Raji (cell line): ENCODE measurements around the gene HELZ.

Experiments
- POLR2A ChIP-seq: IDR thresholded peaks from 2 replicates; pipeline ENCODE4 v1.6.1; 2011; ENCODE audit warnings: low read depth, low read length, control low read depth; ENCODE audit not compliant: insufficient read depth

HELZ gene

DNA sequence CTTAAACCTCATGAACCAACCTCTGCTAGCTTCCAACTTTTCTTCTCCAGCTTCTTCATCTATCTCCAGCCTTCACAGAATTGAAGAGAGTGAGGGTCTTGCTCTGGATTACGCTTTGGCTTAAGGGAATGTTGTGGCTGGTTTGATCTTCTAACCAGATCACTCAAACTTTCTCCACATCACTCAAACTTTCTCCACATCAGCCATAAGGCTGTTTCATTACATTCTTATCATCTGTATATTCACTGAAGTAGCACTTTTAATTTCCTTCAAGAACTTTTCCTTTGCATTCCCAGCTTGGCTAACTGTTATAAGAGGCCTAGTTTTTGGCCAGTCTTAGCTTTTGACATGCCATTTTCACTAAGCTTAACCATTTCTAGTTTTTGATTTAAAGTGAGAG lies 148.4 kb downstream of the HELZ start:
- no peak for TF ChIP-seq POLR2A

GRCh38 chr17:67095803-67096202 lies 149.2 kb downstream of the HELZ start:
- TF ChIP-seq POLR2A, result no peak

DNA sequence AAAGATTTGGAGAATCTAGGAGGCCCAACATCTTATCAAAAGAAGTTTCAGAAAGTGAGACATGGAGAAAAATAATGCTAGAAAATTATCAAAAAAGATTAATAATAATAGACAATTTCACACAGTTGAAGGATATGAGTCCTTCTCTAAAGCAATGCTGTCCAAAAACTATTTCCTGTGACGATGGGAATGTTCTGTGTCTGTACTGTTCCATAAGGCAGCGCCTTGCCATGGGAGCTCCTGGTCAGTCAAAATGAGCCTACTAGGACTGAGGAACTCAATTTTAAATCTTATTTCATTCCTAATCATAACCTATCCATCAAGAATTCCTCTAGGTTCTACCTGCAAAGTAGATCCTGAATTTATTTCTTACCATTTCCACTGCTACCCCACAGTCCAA lies 151.6 kb downstream of the HELZ start:
- no peak for TF ChIP-seq POLR2A

DNA sequence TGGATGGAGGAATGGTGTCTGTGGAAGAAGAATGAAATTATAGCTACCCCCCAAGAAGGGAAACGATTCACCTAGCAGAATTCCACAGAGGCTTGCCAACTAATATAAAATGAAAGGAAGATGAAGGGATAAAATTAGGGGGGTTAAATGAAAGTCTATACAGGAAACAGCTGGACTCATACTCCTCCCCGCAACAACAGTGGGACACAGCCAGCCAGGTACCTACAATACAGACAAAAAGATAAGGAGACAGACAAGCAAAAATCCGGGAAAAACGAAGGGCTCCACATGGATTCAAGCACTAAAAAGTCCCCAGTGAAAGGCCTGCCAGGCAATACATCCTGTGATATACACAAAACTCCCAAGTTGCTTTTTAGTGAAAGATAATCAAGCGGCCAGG lies 152.7 kb downstream of the HELZ start:
- TF ChIP-seq POLR2A, result no peak

- no peak for TF ChIP-seq POLR2A
Observed at GRCh38 chr17:67090341-67090740, 154.7 kb downstream of the HELZ start.

DNA sequence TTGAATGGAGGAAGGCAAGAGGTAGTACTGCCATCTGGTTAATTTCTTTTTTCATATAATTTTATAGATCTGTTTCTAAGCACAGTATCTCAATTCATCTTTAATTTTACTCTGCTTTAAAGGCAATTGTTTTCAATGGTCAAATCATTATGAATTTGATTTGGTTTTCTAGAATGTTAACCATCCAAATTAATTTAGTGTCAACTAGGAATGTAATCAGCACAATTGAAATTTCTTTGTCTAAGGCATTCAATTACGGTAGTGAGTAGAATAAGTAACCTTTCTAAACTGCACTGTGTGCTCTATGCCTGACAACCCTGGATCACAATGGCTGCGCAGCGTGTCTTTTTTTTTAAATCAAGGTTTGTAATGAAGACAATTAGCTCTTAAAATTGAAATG lies 156.4 kb downstream of the HELZ start:
- no peak for TF ChIP-seq POLR2A

GRCh38 chr17:67085406-67085805 lies 159.6 kb downstream of the HELZ start:
- no peak for TF ChIP-seq POLR2A

DNA sequence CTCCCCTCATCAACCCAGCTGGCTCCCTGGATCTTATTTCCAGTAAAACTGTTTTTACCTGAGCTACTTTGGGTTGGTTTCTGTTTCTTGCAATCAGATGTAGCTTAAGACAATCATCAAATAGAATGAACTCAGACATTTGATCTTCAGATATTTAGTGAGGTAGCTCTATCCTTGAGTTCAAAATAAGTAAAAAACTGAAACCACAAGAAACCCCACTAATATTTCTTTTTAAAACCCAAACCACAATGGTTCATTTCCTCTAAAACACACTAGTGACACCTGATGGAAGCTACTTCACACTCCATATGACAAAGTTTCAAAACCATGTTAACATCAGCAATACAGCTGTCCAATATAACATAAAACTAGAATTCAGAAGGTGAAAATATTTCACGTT lies 162.9 kb downstream of the HELZ start:
- no peak for TF ChIP-seq POLR2A

GRCh38 chr17:67080804-67081203 lies 164.2 kb downstream of the HELZ start:
- no peak for TF ChIP-seq POLR2A

DNA sequence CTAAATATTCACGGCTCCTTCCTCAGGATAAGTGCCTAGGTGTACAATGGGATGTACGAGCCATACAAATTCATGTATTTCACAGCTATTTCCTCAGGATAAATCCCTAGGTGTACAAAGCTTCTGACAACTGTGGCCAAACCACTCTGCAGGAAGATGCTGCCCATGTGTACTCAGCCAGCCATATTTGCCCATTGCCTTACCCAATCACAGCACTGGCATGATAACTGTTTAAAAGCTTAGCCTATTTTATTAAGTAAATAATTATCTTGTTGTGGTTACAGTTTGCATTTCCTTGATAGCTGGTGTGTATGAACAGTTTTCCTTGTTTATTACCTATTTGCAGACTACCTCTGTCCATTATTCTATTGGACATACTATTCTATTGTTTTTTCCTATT lies 165.5 kb downstream of the HELZ start:
- TF ChIP-seq POLR2A, result no peak

DNA sequence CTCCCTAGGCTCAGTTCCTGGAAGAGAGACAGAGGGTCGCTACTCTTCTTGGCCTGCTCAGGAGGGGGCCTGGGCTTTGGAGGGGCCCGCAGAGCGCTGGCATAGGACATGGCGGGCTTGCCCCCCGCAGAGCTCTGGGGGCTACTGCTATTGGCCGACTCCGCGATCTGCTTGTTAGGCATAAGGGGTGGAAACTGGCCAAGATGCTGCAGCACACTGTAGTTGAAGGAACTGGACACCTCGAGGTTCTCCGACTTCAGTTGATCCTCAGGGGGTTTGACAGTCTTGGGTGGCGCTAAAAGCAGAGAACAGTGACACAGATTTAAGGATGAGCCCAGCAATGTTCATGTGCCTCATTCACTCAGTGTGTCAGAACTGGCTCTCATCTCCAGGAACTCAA lies 166.7 kb downstream of the HELZ start:
- TF ChIP-seq POLR2A, result no peak

DNA sequence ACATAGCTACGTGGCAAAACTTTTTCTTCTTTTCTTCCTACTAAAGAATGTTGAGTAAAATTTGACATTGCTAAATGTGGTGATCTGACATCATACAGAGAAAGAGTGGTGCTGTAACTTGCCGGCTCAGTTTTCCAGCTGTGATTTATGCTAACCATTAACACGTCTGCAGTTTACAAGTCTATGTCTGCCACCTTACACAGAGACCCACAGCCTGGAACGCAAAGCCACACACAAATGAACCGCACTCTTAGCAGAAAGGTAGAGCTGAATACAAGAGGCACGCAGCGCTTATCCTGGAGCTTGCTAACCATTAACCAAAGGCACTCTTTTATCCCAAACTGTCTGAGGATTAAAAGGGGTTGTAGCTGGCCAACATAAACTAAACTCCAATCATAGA lies 168.7 kb downstream of the HELZ start:
- TF ChIP-seq POLR2A, result no peak

GRCh38 chr17:67074781-67075180 lies 170.2 kb downstream of the HELZ start:
- TF ChIP-seq POLR2A, result no peak

- TF ChIP-seq POLR2A, result no peak
Observed at GRCh38 chr17:67072885-67073284, 172.1 kb downstream of the HELZ start.

DNA sequence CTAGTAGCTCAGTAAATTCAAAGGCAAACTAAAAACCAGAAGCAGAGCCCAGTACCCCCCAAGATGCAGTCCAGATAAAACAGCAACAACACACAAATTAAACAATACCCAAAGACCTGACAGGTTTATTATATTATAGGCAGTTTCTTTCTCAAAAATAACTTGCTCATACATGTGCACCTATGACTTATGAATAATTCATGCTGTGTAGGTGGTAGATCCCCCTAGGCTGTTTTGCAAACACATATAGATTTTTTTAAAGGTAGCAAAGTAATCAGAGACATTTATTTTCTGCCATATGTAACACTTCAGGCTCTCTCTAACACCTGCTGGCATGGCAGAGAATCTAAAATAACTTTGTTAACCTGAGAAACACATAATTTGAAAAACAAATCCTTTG lies 173.4 kb downstream of the HELZ start:
- TF ChIP-seq POLR2A, result no peak

- TF ChIP-seq POLR2A, result no peak
Observed at GRCh38 chr17:67069603-67070136, 175.3 kb downstream of the HELZ start.

GRCh38 chr17:67068999-67069398 lies 176.0 kb downstream of the HELZ start:
- TF ChIP-seq POLR2A, result no peak
